ENCODE measurements around the gene OVOL3. TPM values are rescaled to one million over a fixed set of nuclear protein-coding genes. Genes with fewer than 3 reads are reported as not detected.

Gene OVOL3
- total RNA-seq, 4 donors from 2014 or later: not detected

DNA sequence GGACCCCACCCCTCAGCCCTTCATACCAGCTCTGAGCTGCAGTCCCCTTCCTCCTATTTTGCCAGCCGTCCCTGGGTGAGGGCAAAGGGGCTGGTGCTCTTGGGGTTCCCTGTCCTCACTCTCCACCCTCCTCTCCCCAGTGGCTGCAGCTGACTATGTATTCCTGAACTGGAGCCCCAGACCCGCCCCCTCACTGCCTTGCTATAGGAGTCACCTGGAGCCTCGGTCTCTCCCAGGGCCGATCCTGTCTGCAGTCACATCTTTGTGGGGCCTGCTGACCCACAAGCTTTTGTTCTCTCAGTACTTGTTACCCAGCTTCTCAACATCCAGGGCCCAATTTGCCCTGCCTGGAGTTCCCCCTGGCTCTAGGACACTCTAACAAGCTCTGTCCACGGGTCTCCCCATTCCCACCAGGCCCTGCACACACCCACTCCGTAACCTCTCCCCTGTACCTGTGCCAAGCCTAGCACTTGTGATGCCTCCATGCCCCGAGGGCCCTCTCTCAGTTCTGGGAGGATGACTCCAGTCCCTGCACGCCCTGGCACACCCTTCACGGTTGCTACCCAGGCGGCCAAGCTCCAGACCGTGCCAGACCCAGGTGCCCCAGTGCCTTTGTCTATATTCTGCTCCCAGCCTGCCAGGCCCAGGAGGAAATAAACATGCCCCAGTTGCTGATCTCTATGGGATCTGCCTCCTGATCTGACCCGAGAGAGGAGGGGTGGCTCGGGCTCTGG, 38.9 kb downstream of the OVOL3 start:
- DNase-seq: no peak
- 81 to 100% methylated on average over 1 to 13 of the region's 13 CpGs for WGBS, 2 donors (ENCODE audit: low coverage in 1 of 2)
- intact Hi-C loops (cut with DNase I; ENCODE audit: low total_unique reads) (no loop called here), in situ Hi-C loops (cut with MboI; ENCODE audit: low pct_ligation_motif_present in 1 of 4, low pct_unique_long_range_greater_than_20kb in 1 of 4, low sequenced_read_pairs in 3 of 4) (no loop called here)
- no peaks in the 10 kb centered on the region for H3K27me3 ChIP-seq
- peaks cover 0 to 4% (median 4%) of the 10 kb centered on the region in 4 donors for H3K4me1 ChIP-seq
- no peak overlapping the region for H3K27ac ChIP-seq
- H3K4me3 ChIP-seq: no peak overlapping the region
- H3K9me3 ChIP-seq: no peaks in the 10 kb centered on the region
- H3K36me3 ChIP-seq: peaks cover 0 to 45% (median 20%) of the 10 kb centered on the region in 4 donors
- TF ChIP-seq, protein P1, sequence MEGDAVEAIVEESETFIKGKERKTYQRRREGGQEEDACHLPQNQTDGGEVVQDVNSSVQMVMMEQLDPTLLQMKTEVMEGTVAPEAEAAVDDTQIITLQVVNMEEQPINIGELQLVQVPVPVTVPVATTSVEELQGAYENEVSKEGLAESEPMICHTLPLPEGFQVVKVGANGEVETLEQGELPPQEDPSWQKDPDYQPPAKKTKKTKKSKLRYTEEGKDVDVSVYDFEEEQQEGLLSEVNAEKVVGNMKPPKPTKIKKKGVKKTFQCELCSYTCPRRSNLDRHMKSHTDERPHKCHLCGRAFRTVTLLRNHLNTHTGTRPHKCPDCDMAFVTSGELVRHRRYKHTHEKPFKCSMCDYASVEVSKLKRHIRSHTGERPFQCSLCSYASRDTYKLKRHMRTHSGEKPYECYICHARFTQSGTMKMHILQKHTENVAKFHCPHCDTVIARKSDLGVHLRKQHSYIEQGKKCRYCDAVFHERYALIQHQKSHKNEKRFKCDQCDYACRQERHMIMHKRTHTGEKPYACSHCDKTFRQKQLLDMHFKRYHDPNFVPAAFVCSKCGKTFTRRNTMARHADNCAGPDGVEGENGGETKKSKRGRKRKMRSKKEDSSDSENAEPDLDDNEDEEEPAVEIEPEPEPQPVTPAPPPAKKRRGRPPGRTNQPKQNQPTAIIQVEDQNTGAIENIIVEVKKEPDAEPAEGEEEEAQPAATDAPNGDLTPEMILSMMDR (IDR thresholded peaks at IDR 0.05): no peak
- TF ChIP-seq POLR2A (IDR thresholded peaks at IDR 0.05): no peak
- no peak for TF ChIP-seq POLR2AphosphoS5 (IDR thresholded peaks at IDR 0.05)
- no peak for TF ChIP-seq EP300 (IDR thresholded peaks at IDR 0.05; ENCODE audit: low read depth)

DNA sequence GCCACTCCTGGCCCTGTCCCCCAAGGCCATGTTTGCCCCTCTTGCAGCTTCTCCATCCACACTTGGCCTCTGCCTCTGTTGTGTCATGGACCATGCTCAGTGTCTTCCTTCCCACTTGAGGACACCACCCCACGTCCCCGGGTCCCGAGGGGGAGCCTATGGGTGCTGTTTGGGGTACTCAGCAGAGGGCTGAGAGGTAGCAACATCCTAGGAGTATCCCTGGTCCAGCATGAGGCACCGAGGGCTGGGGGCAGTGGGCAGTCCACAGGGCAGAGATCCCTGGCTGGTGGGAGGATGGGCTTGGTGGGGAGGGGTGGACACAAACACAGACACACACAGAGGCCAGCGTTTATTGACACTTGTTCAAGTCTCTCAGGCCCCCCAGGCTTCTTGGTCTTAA, 39.6 kb downstream of the OVOL3 start:
- H3K36me3 ChIP-seq: peaks cover 0 to 38% (median 17%) of the 10 kb centered on the region in 4 donors
- WGBS, 2 donors (ENCODE audit: low coverage in 1 of 2): 83% methylated on average over 5 of the region's 5 CpGs; no CpG with 5 or more reads in 1 of the 2 donors
- TF ChIP-seq POLR2A (IDR thresholded peaks at IDR 0.05) (no peak), EP300 (IDR thresholded peaks at IDR 0.05; ENCODE audit: low read depth) (no peak), POLR2AphosphoS5 (IDR thresholded peaks at IDR 0.05) (no peak)
- TF ChIP-seq, protein P1 (IDR thresholded peaks at IDR 0.05): no peak
- H3K9me3 ChIP-seq: no peaks in the 10 kb centered on the region
- no peak overlapping the region for H3K4me3 ChIP-seq
- H3K4me1 ChIP-seq: peaks cover 0 to 4% (median 4%) of the 10 kb centered on the region in 4 donors
- DNase-seq: no peak
- in situ Hi-C loops (cut with MboI; ENCODE audit: low pct_ligation_motif_present in 1 of 4, low pct_unique_long_range_greater_than_20kb in 1 of 4, low sequenced_read_pairs in 3 of 4) (no loop called here), intact Hi-C loops (cut with DNase I; ENCODE audit: low total_unique reads) (no loop called here)
- no peaks in the 10 kb centered on the region for H3K27me3 ChIP-seq
- H3K27ac ChIP-seq: peak overlapping the region; percentile 84 to 95 (median 94)

- intact Hi-C loops (cut with DNase I; ENCODE audit: low total_unique reads): no loop called here
- Histone ChIP-seq H3K27ac (peak overlapping the region; percentile 84 to 95 (median 94)), H3K9me3 (no peaks in the 10 kb centered on the region), H3K36me3 (peaks cover 0 to 32% (median 12%) of the 10 kb centered on the region in 4 donors), H3K4me1 (peaks cover 0 to 4% (median 4%) of the 10 kb centered on the region in 4 donors), H3K4me3 (peak overlapping the region; percentile 39 to 54 (median 47)), H3K27me3 (no peaks in the 10 kb centered on the region)
- in situ Hi-C loops (cut with MboI; ENCODE audit: low pct_ligation_motif_present in 1 of 4, low pct_unique_long_range_greater_than_20kb in 1 of 4, low sequenced_read_pairs in 3 of 4): no loop called here
- DNase-seq: no peak
- 55 to 75% methylated on average over 2 to 47 of the region's 47 CpGs for WGBS, 2 donors (ENCODE audit: low coverage in 1 of 2)
- TF ChIP-seq, protein P1 (IDR thresholded peaks at IDR 0.05): no peak
- TF ChIP-seq EP300 (IDR thresholded peaks at IDR 0.05; ENCODE audit: low read depth) (no peak), POLR2AphosphoS5 (IDR thresholded peaks at IDR 0.05) (peak in 2 of 3 donors; percentile 42 to 65), POLR2A (IDR thresholded peaks at IDR 0.05) (no peak)
These were observed 40.4 kb downstream of the OVOL3 start for GRCh38 chr19:36151144-36152018.

- H3K9me3 ChIP-seq: no peaks in the 10 kb centered on the region
- H3K27ac ChIP-seq: peak overlapping the region; percentile 84 to 95 (median 94)
- no peaks in the 10 kb centered on the region for H3K27me3 ChIP-seq
- DNase-seq: no peak
- peaks cover 0 to 26% (median 10%) of the 10 kb centered on the region in 4 donors for H3K36me3 ChIP-seq
- intact Hi-C loops (cut with DNase I; ENCODE audit: low total_unique reads) (no loop called here), in situ Hi-C loops (cut with MboI; ENCODE audit: low pct_ligation_motif_present in 1 of 4, low pct_unique_long_range_greater_than_20kb in 1 of 4, low sequenced_read_pairs in 3 of 4) (no loop called here)
- WGBS, 2 donors (ENCODE audit: low coverage in 1 of 2): 90% methylated on average over 15 of the region's 16 CpGs; no CpG with 5 or more reads in 1 of the 2 donors
- peak overlapping the region; percentile 39 to 54 (median 47) for H3K4me3 ChIP-seq
- TF ChIP-seq, protein P1 (IDR thresholded peaks at IDR 0.05): no peak
- no peak for TF ChIP-seq EP300 (IDR thresholded peaks at IDR 0.05; ENCODE audit: low read depth)
- TF ChIP-seq POLR2AphosphoS5 (IDR thresholded peaks at IDR 0.05): no peak
- TF ChIP-seq POLR2A (IDR thresholded peaks at IDR 0.05): no peak
- peaks cover 0 to 4% (median 4%) of the 10 kb centered on the region in 4 donors for H3K4me1 ChIP-seq
These were observed 41.0 kb downstream of the OVOL3 start for GRCh38 chr19:36152019-36152351.
